Right forelimb (tissue), 1 donor: ENCODE measurements around the gene TSPAN9.

ENCODE experiments used
- DNase-seq: peaks from one replicate; pipeline ENCODE4 v3.0.0-alpha.2; 2018

Gene TSPAN9

GRCh38 chr12:3076730-3077571 lies at the start of gene TSPAN9:
TSPAN9 (plus strand) TSS chr12:3077379; CDS start chr12:3201194, 123,815 bp downstream.
- DNase-seq, result peak; percentile 86

DNA sequence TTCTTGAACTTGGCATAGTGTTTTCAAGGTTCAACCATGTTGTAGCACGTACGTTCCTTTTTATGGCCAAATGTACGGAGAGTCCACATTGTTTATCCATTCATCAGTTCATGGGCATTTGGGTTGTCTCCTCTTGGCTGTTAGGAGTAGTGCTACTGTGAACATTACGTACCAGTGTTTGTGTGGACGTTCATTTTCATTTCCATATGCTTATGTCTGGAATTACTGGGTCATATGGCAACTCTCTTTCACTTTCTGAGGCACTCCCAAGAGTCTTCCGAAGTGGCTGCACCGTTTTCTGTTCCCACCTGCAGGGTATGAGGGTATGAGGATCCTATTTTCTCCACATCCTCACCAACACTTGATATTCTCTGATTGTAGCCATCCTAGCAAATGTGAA lies 49.1 kb upstream of the TSPAN9 start:
- no peak for DNase-seq

GRCh38 chr12:3030821-3031429 lies 46.3 kb upstream of the TSPAN9 start:
- no peak for DNase-seq

- DNase-seq, result no peak
Observed at GRCh38 chr12:3032161-3032560, 45.0 kb upstream of the TSPAN9 start.

DNA sequence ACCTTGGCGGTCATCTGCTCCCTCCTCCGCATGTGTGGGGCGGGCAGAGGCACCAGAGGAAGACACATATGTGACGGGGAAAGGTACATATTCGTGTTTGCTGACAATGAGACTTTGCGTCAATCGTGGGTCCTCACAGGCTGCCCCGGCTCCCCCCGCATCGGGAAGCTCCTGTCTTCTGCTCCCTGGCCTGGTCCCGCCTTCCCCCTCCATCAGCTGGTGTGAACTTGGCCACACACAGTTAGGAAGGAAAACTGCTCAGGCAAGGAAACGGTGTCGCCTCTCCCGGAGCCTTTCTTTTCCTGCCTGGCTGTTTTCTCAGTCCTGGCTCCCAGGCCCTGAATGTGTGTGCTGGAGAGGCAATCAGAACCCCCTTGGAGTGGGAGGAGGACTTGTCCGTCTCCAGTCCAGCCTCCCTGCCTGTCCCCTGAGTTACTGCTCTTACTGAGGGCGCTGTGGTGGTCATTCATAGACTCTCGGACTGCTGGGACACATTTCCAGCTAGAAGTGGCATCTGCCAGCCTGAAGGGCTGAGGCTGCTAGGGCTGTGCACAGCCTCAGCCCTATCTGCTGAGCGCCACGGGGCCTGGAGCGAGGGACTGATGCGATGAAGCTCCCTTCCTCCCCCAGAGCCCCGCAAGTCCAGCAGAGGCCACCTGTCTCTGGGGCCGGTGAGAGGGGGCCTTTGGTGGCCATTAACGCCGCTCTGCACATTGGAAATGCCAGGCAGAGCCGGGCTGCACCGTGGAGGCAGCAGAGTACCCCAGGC lies 44.2 kb upstream of the TSPAN9 start:
- DNase-seq, result peak; percentile 61

DNA sequence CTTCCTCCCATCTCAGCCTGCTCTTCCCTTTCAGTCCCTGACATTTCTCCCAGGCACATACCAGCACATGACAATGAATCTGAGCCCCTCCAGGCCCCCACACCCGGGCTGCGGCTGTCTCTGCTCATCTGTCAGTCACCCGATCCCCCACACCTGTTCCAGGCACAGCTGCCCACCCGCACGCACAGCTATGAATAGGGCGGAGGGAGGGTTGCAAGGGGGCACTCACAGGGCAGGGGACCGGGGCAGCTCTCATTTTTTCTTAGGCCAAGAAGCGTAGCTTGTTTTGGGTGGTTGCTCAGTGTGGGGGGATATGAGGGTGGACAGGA lies 43.7 kb upstream of the TSPAN9 start:
- peak; percentile 82 for DNase-seq

DNA sequence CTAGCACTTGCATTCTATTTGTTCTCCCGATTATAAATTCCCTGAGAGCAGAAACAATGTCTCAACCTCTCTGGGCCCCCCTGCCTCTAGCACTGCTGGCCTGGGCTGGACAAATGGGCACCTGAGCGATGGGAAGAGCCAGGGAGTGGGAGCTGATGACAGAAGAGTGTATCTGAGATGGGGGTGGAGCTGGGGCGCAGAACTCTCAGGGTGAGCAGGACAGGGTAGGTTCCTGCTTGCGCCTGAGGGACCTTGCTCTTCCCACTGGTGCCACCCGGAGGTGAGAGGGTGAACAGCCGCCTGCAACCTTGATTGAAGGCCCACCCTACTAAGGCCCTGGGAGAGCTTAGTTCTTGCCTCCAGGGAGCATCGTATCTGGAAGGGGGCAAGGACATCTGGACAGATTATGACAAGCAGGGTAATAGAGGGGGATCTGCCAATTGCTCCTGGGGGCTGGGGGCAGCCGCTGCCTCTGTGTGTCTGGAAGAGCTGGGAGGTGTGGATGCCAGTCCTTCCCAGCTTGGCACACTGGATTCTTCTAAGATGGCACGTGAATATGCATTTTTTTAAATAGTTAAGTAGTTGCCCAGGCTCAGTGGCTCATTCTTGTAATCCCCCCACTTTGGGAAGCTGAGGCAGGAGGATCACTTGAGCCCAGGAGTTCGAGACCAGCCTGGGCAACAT lies 43.0 kb upstream of the TSPAN9 start:
- peak; percentile 78 for DNase-seq

DNA sequence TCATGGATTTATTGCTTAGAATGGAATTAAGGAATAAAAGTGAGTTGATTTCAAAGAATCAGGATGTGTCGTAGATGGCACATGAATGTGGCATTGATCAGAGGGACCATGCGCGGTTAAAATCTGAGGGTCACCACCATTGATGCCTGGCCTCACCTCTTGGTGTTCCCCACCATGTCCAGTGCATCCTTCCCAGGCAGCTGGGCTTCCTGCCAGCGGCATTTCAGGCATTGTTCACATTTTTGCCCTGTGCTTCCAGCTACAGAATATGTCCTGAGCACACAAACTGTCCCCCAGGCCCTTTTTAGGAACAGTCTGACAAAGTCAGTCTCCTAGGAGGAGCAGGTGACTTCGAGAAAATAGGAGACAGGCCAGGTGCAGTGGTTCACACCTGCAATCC lies 42.0 kb upstream of the TSPAN9 start:
- DNase-seq, result no peak

- DNase-seq, result no peak
Observed at GRCh38 chr12:3035815-3036702, 41.1 kb upstream of the TSPAN9 start.

DNA sequence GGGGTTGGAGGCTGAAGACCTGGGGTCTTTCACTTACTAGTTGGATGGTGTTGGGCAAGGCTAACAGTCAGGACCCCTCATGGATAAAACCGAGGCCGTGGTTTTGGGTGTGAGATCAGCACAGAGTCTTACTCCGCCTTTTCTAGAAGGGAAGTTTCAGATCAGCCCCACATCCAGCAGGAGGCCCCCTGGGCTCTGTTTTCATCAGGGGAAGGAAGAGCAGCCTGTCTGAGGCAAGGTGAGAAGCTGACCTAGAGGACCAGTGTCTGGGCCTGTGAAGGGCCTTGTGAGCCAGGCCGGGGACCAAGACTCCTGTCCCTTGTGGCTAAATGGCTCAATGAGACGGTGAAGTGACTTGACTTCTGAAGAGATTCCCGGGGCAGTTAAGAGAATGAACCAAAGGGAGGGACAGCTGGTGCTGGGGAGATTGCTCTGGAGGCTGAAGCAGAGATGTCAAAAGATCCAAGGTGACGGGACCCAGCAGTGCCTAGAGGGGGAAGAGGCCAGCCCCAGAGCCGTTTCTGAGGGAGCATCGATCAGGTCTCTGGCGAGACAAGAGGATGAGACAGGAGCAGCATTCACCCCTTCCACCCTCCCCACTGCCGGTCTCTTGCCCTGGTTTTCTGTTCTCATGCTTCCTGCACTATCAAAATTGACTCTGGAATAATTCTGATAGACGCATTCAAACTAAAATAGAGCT lies 40.1 kb upstream of the TSPAN9 start:
- DNase-seq, result no peak

DNA sequence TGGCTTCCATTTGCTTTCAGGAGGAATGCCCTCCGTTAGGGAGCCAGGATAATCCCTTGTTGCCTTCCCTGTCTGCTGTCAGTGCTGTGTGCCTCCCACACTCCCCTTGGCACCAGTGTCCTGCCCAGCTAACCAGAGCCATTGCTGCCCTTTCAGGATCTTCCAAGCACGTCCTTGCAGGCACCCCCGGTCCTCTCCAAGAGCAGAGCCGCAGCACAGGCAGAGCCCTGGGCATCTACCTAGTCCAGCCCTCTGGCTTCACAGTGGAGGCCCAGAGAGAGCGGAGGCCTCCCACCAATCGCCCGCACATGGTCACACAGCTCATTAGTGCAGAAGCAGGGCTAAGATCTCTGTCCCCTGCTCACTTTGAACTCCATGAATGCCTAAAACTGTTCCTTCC lies 39.0 kb upstream of the TSPAN9 start:
- no peak for DNase-seq

DNA sequence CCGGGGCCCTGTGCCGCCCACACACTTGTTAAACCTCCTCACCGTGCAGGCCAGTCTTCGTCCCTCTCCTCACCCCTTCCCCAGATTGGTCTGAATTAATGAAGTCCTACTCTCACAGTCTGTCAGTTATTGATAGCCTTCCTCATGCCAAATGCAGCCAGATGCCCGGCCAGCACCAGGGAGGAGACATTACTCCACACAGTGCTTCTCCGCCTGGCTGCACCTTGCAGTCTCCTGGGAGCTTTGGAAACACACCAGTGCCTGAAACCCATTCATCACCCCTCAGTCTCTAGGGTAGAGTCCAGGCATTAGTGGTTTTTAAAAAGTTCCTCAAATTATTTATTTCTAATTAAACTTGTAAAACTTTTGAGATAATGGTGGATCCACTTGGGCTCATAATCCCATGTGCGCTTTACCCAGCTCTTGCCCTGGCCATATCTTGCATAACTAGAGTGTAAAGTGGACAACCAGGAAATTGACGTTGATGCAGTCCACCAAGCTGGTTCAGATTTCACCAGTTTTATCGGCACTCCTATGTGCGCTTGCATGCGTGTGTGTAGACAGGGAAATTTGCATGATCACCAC lies 38.2 kb upstream of the TSPAN9 start:
- no peak for DNase-seq

DNA sequence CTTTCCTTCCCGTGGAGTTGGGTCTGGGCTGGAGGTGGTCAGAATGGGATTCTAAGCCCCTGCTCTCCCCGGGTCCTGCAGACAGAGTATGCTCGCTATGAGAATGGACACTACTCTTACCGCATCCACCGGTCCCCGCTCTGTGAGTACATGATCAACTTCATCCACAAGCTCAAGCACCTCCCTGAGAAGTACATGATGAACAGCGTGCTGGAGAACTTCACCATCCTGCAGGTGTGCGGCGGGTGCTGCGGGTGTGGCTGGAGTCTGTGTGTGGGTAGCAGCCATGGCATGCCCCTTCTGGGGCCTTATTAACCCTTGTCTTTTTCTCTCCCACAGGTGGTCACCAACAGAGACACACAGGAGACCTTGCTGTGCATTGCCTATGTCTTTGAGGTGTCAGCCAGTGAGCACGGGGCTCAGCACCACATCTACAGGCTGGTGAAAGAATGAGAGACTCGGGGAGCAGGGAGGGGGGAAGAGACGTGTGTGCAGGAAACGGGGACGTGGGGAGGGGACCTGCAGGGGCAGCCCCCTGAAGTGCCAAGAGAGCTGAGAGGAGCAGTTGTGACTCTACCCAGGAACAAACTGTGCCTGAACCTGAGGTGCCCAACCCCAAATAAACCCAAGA lies 37.0 kb upstream of the TSPAN9 start:
- DNase-seq, result peak; percentile 13

DNA sequence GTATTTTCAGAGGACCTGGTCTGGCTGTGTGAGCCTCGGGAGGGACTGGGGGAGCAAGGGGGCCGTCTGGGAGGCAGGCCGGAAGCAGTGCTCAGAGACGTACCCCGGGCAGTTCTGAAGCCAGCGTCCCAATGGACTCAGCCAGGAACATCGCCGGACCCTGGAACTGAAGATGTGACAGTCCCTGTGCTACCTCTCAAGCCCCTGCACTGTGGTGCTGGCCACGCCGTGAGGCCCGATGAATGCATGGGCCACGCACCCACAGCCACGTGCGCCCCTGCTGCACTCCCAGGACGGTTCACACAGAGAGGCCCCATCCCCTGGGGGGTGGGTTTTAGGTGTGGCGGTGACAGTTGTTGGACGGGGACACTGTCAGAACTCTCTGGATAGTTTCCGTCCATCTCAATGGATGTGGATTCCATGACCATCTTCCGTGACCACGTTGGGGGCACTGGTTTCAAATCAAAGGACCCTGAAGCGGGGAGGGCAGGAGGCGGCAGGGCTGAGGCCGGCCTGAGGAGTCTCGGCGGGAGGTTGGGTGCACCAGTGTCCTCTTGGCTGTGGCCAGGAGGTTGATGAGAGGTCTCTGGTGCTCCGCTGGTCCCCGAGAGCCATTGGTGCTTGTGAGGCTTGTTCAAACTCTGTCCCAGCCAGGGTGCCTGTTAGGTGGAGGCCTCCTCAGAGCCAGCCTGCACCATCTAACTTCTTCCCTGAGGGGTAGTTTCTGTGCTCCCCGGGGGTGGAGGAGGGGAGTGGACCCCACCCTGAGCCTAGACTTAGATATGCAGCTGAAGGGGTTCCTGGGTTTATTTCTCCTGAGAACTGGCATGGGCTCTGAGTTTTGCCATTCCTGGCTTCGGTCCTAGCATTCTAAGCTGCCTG lies 36.3 kb upstream of the TSPAN9 start:
- peak; percentile 16 for DNase-seq

DNA sequence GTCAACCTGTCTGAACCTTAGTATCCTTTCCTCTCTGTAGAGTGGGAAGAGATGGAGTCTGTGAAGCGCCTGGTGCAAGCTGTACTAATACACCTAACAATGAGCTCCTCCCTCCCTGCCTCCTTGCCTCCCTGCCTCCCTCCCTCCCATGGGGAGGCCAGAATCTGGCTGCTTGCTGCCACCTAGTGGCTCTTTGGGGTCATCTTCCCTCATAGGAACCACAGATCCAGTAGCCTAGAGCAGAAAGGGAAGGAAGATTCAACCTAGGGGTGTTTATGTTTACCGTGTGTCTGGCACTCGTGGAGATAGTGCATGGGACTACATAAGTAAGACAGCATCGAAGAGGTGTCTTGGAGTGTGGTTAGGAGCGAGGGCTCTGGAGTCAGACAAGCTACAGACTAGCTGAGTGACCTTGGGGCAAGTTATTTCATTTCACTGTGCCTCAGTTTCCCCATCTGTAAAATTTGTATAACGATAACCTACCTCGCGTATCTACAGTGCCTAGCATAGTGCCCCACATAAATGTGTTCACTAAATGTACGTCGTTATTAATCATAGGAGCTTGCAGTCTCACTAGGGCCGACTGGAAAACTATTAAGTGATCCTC lies 35.5 kb upstream of the TSPAN9 start:
- DNase-seq, result peak; percentile 71

DNA sequence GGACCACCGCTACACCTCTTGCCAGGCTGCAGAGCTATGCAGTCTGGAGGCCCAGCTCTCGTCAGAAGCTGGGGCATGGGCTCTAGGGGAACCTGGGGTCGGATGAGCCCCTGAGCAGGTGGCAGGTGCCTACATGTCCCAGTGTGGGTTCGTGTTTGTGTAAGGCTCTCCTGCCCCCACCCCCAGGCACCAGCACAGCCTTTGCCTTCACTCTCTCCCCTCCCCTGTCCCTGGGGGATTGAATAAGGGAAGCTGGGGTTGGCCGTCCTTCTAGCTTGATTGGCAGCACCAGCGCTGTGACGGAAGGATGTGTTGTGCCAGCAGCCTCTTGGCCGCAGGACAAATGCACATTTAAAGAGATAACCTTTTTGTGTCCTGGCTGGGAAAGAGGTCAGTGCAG lies 34.8 kb upstream of the TSPAN9 start:
- peak; percentile 44 for DNase-seq

- DNase-seq, result peak; percentile 10
Observed at GRCh38 chr12:3042826-3043225, 34.4 kb upstream of the TSPAN9 start.

DNA sequence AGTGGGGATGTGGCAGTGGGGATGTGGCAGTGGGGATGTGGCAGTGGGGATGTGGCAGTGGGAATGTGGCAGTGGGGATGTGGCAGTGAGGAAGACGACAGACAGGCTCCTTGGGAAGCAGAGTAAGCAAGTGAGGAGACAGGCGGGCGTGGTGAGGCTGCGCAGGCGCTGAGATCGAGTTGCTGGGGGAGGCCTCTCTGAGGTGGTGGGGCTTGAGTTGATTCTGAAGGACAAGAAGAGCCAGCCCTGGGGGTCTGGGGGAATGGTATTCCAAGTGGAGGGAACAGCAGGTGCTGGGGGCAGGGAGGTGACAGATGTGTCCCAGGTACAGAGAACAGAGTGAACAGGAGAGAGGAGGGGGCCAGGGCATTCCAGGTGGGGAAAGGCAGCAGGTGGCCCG lies 33.8 kb upstream of the TSPAN9 start:
- peak; percentile 27 for DNase-seq

GRCh38 chr12:3044141-3044630 lies 33.0 kb upstream of the TSPAN9 start:
- peak; percentile 5 for DNase-seq
